GM12874 (cell line): ENCODE measurements around the gene HTR4.

Experiments used
- TF ChIP-seq, protein P1 (sequence below): IDR thresholded peaks from 2 replicates; pipeline ENCODE4 v1.5.1; 2011; ENCODE audit warnings: low read depth, mild to moderate bottlenecking, control low read depth, low read length, moderate library complexity; ENCODE audit not compliant: insufficient read depth

The HTR4 gene

DNA sequence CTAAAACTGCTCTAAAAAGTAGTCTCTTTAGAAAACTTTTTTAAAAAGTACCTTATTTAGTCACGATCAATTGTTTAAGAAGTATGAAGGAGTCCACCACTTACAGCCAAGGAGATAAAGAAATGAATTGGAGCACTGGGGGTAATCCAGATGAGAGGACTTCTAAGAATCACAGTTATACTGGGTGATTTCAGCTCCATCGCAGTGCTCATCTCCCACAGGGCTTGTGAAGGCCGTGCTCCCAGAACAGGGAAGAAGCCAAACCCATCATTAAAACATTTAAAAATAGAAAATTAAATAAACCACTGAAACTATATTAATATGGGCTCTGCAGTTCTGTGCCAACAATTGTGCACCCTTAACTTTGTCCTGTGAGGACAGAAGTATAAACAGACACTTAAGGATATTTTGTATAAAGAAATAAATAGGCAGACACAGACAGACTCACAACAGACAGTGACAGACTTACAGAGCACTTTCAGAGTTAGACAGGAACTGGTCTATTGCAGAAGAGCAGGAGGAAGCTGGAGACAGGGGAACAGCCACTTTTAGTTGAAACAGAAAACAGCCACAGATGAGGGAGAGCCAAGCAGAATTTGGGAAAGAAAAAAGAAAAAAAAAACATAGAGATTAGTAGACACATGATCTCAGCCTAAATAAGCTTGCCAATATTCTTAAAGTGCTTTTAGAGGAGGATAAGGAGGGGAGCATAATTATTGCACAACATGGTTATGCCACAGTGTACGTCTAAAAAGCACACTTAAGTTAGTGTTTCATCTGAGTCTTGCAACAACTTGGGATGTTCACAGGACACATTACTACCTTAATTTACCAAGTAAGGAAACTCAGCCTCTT lies 188.7 kb downstream of the HTR4 start:
- TF ChIP-seq, protein P1, sequence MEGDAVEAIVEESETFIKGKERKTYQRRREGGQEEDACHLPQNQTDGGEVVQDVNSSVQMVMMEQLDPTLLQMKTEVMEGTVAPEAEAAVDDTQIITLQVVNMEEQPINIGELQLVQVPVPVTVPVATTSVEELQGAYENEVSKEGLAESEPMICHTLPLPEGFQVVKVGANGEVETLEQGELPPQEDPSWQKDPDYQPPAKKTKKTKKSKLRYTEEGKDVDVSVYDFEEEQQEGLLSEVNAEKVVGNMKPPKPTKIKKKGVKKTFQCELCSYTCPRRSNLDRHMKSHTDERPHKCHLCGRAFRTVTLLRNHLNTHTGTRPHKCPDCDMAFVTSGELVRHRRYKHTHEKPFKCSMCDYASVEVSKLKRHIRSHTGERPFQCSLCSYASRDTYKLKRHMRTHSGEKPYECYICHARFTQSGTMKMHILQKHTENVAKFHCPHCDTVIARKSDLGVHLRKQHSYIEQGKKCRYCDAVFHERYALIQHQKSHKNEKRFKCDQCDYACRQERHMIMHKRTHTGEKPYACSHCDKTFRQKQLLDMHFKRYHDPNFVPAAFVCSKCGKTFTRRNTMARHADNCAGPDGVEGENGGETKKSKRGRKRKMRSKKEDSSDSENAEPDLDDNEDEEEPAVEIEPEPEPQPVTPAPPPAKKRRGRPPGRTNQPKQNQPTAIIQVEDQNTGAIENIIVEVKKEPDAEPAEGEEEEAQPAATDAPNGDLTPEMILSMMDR = no peak

- TF ChIP-seq, protein P1 = no peak
Observed at GRCh38 chr5:148459669-148460068, 194.7 kb downstream of the HTR4 start.

DNA sequence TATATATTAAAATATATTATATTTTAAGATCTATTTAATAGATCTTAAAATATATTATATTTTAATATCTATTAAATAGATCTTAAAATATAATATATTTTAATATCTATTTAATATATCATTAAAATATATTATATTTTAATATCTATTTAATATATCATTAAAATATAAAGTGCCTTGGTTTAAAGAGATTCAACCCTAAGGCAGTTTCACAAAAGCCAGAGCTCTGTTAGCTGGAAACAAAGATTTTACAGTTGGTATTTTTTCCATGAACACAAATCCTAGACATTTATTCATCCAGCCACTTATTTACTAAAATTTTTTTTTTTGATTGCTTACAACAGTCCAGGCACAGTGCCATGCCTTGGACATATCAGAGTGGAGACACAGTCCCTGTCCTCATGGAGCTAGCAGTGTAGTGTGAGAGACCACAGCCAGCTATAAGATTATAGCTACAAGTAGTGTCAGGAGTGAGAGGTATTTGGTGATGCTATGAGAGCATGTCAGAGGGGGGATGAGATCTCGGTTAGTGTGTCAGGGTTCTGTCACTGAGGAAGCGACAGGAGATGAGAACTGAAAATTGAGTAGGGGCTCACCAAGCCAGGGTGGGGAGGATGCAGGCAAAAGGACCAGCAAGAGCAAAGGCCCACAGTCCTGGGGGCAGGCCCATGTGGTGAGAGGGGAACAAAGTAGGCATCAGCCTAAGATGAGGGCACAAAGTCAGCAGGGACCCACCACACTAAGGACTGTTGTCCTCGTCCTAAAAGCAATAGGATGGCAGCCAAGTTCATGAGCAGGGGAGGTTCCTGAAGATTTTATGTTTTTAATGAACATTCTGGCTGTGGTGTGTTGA lies 196.1 kb downstream of the HTR4 start:
- TF ChIP-seq, protein P1 = no peak

- TF ChIP-seq, protein P1 = peak; percentile 38; the same call in 1 of the 2 replicates
Observed at GRCh38 chr5:148457183-148457620, 197.1 kb downstream of the HTR4 start.

DNA sequence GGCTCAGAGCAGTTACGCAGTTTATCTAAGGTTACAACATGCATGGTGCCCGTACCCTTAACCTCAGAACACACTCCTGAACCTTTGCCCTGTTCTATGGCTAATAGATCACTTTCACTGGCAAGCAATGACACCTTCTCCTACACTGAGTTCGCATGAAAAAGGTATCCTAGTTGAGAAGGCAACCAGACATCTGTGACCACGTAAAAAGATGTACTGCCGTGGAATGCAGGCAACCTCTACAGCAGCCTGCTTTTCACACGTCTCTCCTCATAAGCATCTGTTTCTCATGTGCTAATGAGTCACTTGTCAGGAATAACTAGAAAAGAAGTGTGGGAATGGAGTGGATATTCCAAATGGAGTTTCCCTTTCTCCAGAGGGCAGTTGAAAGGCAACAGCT lies 199.1 kb downstream of the HTR4 start:
- TF ChIP-seq, protein P1 = no peak

DNA sequence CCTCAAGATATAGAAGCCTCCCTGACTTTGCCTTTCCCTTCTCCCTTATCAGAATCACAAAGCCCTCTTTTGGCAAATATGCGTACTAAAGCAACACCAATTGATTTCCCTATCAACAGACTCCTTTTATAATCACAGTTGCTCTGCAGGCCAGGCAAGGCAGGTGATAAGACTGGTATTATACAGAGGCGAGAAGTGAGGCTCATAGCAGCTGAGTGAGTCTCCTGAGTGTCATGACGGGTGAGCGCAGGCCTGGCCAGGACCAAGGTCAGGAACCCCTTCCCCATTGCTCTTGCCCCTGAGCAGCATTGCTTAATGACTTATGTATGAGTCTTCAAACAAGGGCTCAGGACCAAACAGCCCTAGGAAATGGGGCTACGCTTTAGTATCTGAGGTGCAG lies 199.8 kb downstream of the HTR4 start:
- TF ChIP-seq, protein P1 = no peak

GRCh38 chr5:148452499-148453193 lies 201.7 kb downstream of the HTR4 start:
- TF ChIP-seq, protein P1 = no peak
